Neural cell (in vitro differentiated cells): ENCODE results near the gene RET. TPM values are rescaled to one million over a fixed set of nuclear protein-coding genes. Genes with fewer than 3 reads are reported as not detected.

Source experiments
- H2AFZ ChIP-seq: fragments of 200-600, 300-800 bp; sonication (generic), shearing (Covaris generic); 2 replicates; pipeline ENCODE4 v1.6.0; 2014; ENCODE audit warnings: low read depth, mild to moderate bottlenecking, antibody characterized with exemption, low read length, moderate library complexity
- H3F3A ChIP-seq: fragments of 200-600 bp; shearing (Covaris generic); 2 replicates; pipeline ENCODE4 v1.6.1; 2016; ENCODE audit warnings: mild to moderate bottlenecking, moderate library complexity, mixed read lengths, antibody characterized with exemption, low read length; ENCODE audit not compliant: insufficient read depth, poor library complexity, severe bottlenecking
- H3K27ac ChIP-seq: fragments of 200-600, 300-800 bp; sonication (generic), shearing (Covaris generic); 2 replicates; pipeline ENCODE4 v1.5.1; 2014; ENCODE audit warnings: mild to moderate bottlenecking, low read length, moderate library complexity
- H3K27me3 ChIP-seq: fragments of 300-800, 200-600 bp; sonication (generic), shearing (Covaris generic); 2 replicates; pipeline ENCODE4 v1.6.0; 2014; ENCODE audit warnings: mild to moderate bottlenecking, low read depth, low read length, moderate library complexity; ENCODE audit not compliant: insufficient read depth
- H3K36me3 ChIP-seq: fragments of 300-800, 200-600 bp; sonication (generic), shearing (Covaris generic); 2 replicates; pipeline ENCODE4 v1.5.1; 2014; ENCODE audit warnings: mild to moderate bottlenecking, antibody characterized with exemption, low read length, moderate library complexity; ENCODE audit not compliant: insufficient read depth
- H3K4me2 ChIP-seq: fragments of 300-800, 200-600 bp; sonication (generic), shearing (Covaris generic); 2 replicates; pipeline ENCODE4 v1.6.0; 2014; ENCODE audit warnings: mild to moderate bottlenecking, low read length
- H3K4me3 ChIP-seq: fragments of 300-800, 200-600 bp; sonication (generic), shearing (Covaris generic); 2 replicates; pipeline ENCODE4 v1.5.1; 2014; ENCODE audit warnings: mild to moderate bottlenecking, low read length, moderate library complexity
- H3K79me2 ChIP-seq: fragments of 200-600 bp; shearing (Covaris generic); replicated peaks from 2 replicates; pipeline ENCODE4 v1.6.0; 2014; ENCODE audit warnings: mild to moderate bottlenecking, low read length, moderate library complexity; ENCODE audit not compliant: insufficient read depth
- H3K9ac ChIP-seq: fragments of 300-800, 200-600 bp; sonication (generic), shearing (Covaris generic); 2 replicates; pipeline ENCODE4 v1.6.1; 2016; ENCODE audit warnings: mild to moderate bottlenecking, low read length, mixed read lengths
- H3K9me2 ChIP-seq: fragments of 200-600 bp; shearing (Covaris generic); 2 replicates; pipeline ENCODE4 v1.6.1; 2016; ENCODE audit warnings: mild to moderate bottlenecking, low read length, mixed read lengths; ENCODE audit not compliant: insufficient read depth
- H3K9me3 ChIP-seq: fragments of 200-600, 300-800 bp; sonication (generic), shearing (Covaris generic); 2 replicates; pipeline ENCODE4 v1.6.1; 2016; ENCODE audit warnings: mild to moderate bottlenecking, mixed run types, low read length, moderate library complexity, mixed read lengths
- H4K20me1 ChIP-seq: fragments of 200-600 bp; shearing (Covaris generic); 2 replicates; pipeline ENCODE4 v1.6.1; 2016; ENCODE audit warnings: mild to moderate bottlenecking, mixed run types; ENCODE audit not compliant: insufficient read depth
- CTCF ChIP-seq: fragments of 450-650 bp; IDR thresholded peaks from 2 replicates; pipeline ENCODE4 v1.5.1; 2014; ENCODE audit warnings: antibody characterized with exemption, mild to moderate bottlenecking, moderate library complexity; ENCODE audit not compliant: poor library complexity, severe bottlenecking
- EP300 ChIP-seq: fragments of 450-650 bp; conservative IDR thresholded peaks from 2 replicates; pipeline ENCODE4 v1.6.1; 2014; ENCODE audit warnings: antibody characterized with exemption, mild to moderate bottlenecking, moderate library complexity; ENCODE audit not compliant: poor library complexity, severe bottlenecking
- EZH2 ChIP-seq: fragments of 200-600, 300-800 bp; shearing (Covaris generic), sonication (generic); IDR thresholded peaks from 2 replicates; pipeline ENCODE4 v1.6.1; 2014; ENCODE audit warnings: antibody characterized with exemption, low read length, borderline replicate concordance, mild to moderate bottlenecking; ENCODE audit not compliant: insufficient read depth, poor library complexity, severe bottlenecking
- MXI1 ChIP-seq: fragments of 450-650 bp; conservative IDR thresholded peaks from 2 replicates; pipeline ENCODE4 v1.6.1; 2014; ENCODE audit warnings: antibody characterized with exemption, mild to moderate bottlenecking; ENCODE audit not compliant: poor library complexity, severe bottlenecking
- POLR2AphosphoS5 ChIP-seq: IDR thresholded peaks from 2 replicates; pipeline ENCODE4 v1.6.1; 2012
- RAD21 ChIP-seq: fragments of 450-650 bp; conservative IDR thresholded peaks from 2 replicates; pipeline ENCODE4 v1.6.1; 2014; ENCODE audit warnings: antibody characterized with exemption, mild to moderate bottlenecking, moderate library complexity
- SMC3 ChIP-seq: fragments of 450-650 bp; conservative IDR thresholded peaks from 2 replicates; pipeline ENCODE4 v1.6.1; 2014; ENCODE audit warnings: antibody characterized with exemption, mild to moderate bottlenecking, moderate library complexity; ENCODE audit not compliant: poor library complexity
- TAF1 ChIP-seq: IDR thresholded peaks from 2 replicates; pipeline ENCODE4 v1.6.1; 2012; ENCODE audit warnings: low read depth
- polyA plus RNA-seq: library from polyadenylated mRNA; depleted of rRNA; stranded (reverse); fragments of >200 nt; gene quantifications from 2 replicates; pipeline ENCODE4 v1.2.3, GENCODE V29; 2014
- TF ChIP-seq, protein P1 (sequence below): IDR thresholded peaks from 2 replicates; pipeline ENCODE4 v1.6.1; 2012; ENCODE audit warnings: borderline replicate concordance

The RET gene
- polyA plus RNA-seq, 1 donor from 2014 or later: 1.7 TPM

- H3K4me3 ChIP-seq: no peak overlapping the region
- H3F3A ChIP-seq: no peaks in the 10 kb centered on the region
- no peak overlapping the region for H2AFZ ChIP-seq
- H3K27me3 ChIP-seq: no peaks in the 10 kb centered on the region
- H3K9me2 ChIP-seq: no peaks in the 10 kb centered on the region
- no peaks in the 10 kb centered on the region for H4K20me1 ChIP-seq
- TF ChIP-seq EP300 (no peak), TAF1 (no peak)
- TF ChIP-seq, protein P1, sequence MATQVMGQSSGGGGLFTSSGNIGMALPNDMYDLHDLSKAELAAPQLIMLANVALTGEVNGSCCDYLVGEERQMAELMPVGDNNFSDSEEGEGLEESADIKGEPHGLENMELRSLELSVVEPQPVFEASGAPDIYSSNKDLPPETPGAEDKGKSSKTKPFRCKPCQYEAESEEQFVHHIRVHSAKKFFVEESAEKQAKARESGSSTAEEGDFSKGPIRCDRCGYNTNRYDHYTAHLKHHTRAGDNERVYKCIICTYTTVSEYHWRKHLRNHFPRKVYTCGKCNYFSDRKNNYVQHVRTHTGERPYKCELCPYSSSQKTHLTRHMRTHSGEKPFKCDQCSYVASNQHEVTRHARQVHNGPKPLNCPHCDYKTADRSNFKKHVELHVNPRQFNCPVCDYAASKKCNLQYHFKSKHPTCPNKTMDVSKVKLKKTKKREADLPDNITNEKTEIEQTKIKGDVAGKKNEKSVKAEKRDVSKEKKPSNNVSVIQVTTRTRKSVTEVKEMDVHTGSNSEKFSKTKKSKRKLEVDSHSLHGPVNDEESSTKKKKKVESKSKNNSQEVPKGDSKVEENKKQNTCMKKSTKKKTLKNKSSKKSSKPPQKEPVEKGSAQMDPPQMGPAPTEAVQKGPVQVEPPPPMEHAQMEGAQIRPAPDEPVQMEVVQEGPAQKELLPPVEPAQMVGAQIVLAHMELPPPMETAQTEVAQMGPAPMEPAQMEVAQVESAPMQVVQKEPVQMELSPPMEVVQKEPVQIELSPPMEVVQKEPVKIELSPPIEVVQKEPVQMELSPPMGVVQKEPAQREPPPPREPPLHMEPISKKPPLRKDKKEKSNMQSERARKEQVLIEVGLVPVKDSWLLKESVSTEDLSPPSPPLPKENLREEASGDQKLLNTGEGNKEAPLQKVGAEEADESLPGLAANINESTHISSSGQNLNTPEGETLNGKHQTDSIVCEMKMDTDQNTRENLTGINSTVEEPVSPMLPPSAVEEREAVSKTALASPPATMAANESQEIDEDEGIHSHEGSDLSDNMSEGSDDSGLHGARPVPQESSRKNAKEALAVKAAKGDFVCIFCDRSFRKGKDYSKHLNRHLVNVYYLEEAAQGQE: no peak
- no peak overlapping the region for H3K27ac ChIP-seq
- no peak overlapping the region for H3K4me2 ChIP-seq
- H3K9me3 ChIP-seq: no peaks in the 10 kb centered on the region
- peaks cover 43% of the 10 kb centered on the region for H3K79me2 ChIP-seq
- H3K9ac ChIP-seq: no peak overlapping the region
- no peaks in the 10 kb centered on the region for H3K36me3 ChIP-seq
These were observed 78.4 kb downstream of the RET start for GRCh38 chr10:43155221-43155620.

- no peak overlapping the region for H3K4me3 ChIP-seq
- H3K36me3 ChIP-seq: no peaks in the 10 kb centered on the region
- no peaks in the 10 kb centered on the region for H4K20me1 ChIP-seq
- H3K27ac ChIP-seq: no peak overlapping the region
- peaks cover 37% of the 10 kb centered on the region for H3K79me2 ChIP-seq
- no peaks in the 10 kb centered on the region for H3K9me3 ChIP-seq
- H3K9ac ChIP-seq: no peak overlapping the region
- H3F3A ChIP-seq: no peaks in the 10 kb centered on the region
- no peaks in the 10 kb centered on the region for H3K9me2 ChIP-seq
- no peaks in the 10 kb centered on the region for H3K27me3 ChIP-seq
- no peak overlapping the region for H3K4me2 ChIP-seq
- TF ChIP-seq MXI1: no peak
- no peak for TF ChIP-seq TAF1
- no peak for TF ChIP-seq CTCF
- no peak for TF ChIP-seq POLR2AphosphoS5
- TF ChIP-seq, protein P1: no peak
- TF ChIP-seq RAD21: no peak
- no peak for TF ChIP-seq EZH2
- no peak for TF ChIP-seq EP300
- no peak for TF ChIP-seq SMC3
- no peak overlapping the region for H2AFZ ChIP-seq
These were observed 78.9 kb downstream of the RET start for GRCh38 chr10:43155741-43156140.
